ENCODE measurements around the gene PLPPR5. TPM values are rescaled to one million over a fixed set of nuclear protein-coding genes. Genes with fewer than 3 reads are reported as not detected.
A peak's percentile ranks its signal among the peaks of the same experiment; 100 is the strongest.

Gene PLPPR5
- polyA plus RNA-seq, 1 donor (not counting 4 experiments of a cell fraction or from before 2014, with no cell fraction given) = 0.93 TPM

DNA sequence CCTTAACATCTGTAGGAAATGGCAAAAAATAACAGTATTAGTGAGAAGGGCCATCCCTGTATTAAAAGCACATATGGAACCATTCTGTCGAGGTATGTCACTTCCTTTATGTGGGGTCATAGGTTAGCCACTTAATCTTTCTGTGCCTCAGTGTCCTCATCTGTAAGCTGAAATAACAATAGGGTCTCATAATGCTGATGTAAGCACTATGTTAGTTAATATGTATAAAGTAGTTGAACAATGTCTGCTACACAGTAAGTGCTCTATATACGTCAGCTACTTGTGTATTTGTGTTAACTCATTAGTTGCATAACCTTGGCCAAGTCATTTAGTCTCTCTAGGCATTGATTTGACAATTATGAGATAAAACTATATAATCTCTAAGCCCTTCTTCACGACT lies 11.8 kb downstream of the PLPPR5 start:
- Histone ChIP-seq H3K9me1 (ENCODE audit: control insufficient read depth, extremely low read depth, insufficient read depth, low read length) (no peaks in the 10 kb centered on the region), H3K79me2 (ENCODE audit: control insufficient read depth, insufficient read depth, low read length) (no peaks in the 10 kb centered on the region), H3K4me1 (ENCODE audit: control insufficient read depth, extremely low read depth, insufficient read depth, low read length) (peaks cover 8% of the 10 kb centered on the region), H3K27ac (ENCODE audit: control insufficient read depth, insufficient read depth, low read length) (no peak overlapping the region), H3K4me3 (ENCODE audit: control insufficient read depth in 2 of 3, extremely low read depth in 1 of 3, insufficient read depth in 2 of 3, low read depth in 1 of 3, low read length in 3 of 3) (no peak overlapping the region), H4K20me1 (ENCODE audit: control insufficient read depth, extremely low read depth, insufficient read depth, low read length) (no peaks in the 10 kb centered on the region), H3K27me3 (ENCODE audit: control insufficient read depth, extremely low read depth, insufficient read depth, low read length) (no peaks in the 10 kb centered on the region), H3K9ac (ENCODE audit: control insufficient read depth, extremely low read depth, insufficient read depth, low read length) (no peak overlapping the region), H3K36me3 (ENCODE audit: control insufficient read depth in 2 of 2, extremely low read depth in 1 of 2, insufficient read depth in 2 of 2, low read length in 2 of 2) (no peaks in the 10 kb centered on the region), H2AFZ (ENCODE audit: control insufficient read depth, low read length) (no peak overlapping the region), H3K9me3 (ENCODE audit: control insufficient read depth, low read depth, low read length) (no peaks in the 10 kb centered on the region), H3K4me2 (ENCODE audit: control insufficient read depth, extremely low read depth, insufficient read depth, low read depth, low read length) (no peak overlapping the region)
- DNase-seq (ENCODE audit: low read depth, low spot score) = no peak
- no peak for FAIRE-seq
- dilution Hi-C loops (cut with MboI; ENCODE audit: extremely low pct_ligation_motif_present, low sequenced_read_pairs) = no loop called here
- TF ChIP-seq, protein P1, sequence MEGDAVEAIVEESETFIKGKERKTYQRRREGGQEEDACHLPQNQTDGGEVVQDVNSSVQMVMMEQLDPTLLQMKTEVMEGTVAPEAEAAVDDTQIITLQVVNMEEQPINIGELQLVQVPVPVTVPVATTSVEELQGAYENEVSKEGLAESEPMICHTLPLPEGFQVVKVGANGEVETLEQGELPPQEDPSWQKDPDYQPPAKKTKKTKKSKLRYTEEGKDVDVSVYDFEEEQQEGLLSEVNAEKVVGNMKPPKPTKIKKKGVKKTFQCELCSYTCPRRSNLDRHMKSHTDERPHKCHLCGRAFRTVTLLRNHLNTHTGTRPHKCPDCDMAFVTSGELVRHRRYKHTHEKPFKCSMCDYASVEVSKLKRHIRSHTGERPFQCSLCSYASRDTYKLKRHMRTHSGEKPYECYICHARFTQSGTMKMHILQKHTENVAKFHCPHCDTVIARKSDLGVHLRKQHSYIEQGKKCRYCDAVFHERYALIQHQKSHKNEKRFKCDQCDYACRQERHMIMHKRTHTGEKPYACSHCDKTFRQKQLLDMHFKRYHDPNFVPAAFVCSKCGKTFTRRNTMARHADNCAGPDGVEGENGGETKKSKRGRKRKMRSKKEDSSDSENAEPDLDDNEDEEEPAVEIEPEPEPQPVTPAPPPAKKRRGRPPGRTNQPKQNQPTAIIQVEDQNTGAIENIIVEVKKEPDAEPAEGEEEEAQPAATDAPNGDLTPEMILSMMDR (optimal IDR thresholded peaks at IDR 0.05 in 1 of 3, IDR thresholded peaks at IDR 0.05 in 1 of 3, conservative IDR thresholded peaks at IDR 0.05 in 1 of 3; ENCODE audit: extremely low read depth in 1 of 3, insufficient read depth in 2 of 3, low read length in 3 of 3) = no peak
- TF ChIP-seq EZH2 (IDR thresholded peaks at IDR 0.05; ENCODE audit: low read length) = no peak

DNA sequence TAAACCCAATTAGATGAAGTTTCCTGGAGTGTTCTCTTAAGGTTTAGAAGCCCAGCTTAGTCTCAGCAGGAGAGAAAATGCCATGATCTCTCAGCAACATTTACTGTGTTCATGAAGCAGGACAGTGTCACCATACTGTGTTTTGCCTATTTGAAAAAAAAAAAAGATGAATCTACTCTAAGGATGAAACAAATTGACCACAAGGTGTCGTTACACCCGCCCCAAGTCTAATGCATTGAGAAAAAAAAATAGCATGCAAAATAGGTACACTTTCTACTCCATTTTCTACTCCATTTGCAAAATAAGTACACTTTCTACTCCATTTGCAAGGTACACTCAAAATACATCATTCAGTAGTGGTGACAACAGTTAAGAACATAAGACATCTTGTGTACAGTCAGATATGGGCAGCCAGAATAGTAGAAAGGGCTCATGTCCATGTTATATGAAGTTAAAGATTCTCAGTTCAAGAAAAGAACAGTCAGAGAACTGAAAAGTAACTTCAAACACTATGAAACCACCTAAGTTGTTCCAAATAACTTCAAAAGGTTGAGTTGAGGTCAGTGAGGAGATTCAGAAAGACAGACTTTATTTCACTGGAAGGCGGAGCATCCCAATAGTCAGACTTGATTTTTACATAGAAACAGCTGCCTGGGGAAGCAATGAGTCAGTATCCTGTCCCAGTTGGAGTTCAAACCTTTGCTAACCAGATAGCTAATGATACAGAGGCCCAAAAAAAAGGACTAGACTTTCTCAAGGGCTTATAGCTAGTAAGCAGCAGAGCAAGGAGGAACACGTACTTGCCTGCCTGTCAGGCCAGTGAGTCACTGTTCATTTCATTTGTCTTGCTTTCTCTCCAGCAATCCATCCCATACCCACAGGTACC lies 13.3 kb downstream of the PLPPR5 start:
- no peak overlapping the region for H3K9ac ChIP-seq (ENCODE audit: control insufficient read depth, extremely low read depth, insufficient read depth, low read length)
- TF ChIP-seq, protein P1 (optimal IDR thresholded peaks at IDR 0.05 in 1 of 3, IDR thresholded peaks at IDR 0.05 in 1 of 3, conservative IDR thresholded peaks at IDR 0.05 in 1 of 3; ENCODE audit: extremely low read depth in 1 of 3, insufficient read depth in 2 of 3, low read length in 3 of 3) = peak in 2 of 3 experiments; percentile 19 to 21
- TF ChIP-seq EZH2 (IDR thresholded peaks at IDR 0.05; ENCODE audit: low read length) = no peak
- no peak overlapping the region for H2AFZ ChIP-seq (ENCODE audit: control insufficient read depth, low read length)
- H3K4me3 ChIP-seq (ENCODE audit: control insufficient read depth in 2 of 3, extremely low read depth in 1 of 3, insufficient read depth in 2 of 3, low read depth in 1 of 3, low read length in 3 of 3) = no peak overlapping the region
- H3K4me1 ChIP-seq (ENCODE audit: control insufficient read depth, extremely low read depth, insufficient read depth, low read length) = peaks cover 8% of the 10 kb centered on the region
- dilution Hi-C loops (cut with MboI; ENCODE audit: extremely low pct_ligation_motif_present, low sequenced_read_pairs) = no loop called here
- no peak overlapping the region for H3K27ac ChIP-seq (ENCODE audit: control insufficient read depth, insufficient read depth, low read length)
- no peaks in the 10 kb centered on the region for H3K36me3 ChIP-seq (ENCODE audit: control insufficient read depth in 2 of 2, extremely low read depth in 1 of 2, insufficient read depth in 2 of 2, low read length in 2 of 2)
- peak; percentile 97 for FAIRE-seq
- peak overlapping the region; percentile 0 for H3K4me2 ChIP-seq (ENCODE audit: control insufficient read depth, extremely low read depth, insufficient read depth, low read depth, low read length)
- no peaks in the 10 kb centered on the region for H3K27me3 ChIP-seq (ENCODE audit: control insufficient read depth, extremely low read depth, insufficient read depth, low read length)
- no peaks in the 10 kb centered on the region for H3K9me1 ChIP-seq (ENCODE audit: control insufficient read depth, extremely low read depth, insufficient read depth, low read length)
- H4K20me1 ChIP-seq (ENCODE audit: control insufficient read depth, extremely low read depth, insufficient read depth, low read length) = no peaks in the 10 kb centered on the region
- DNase-seq (ENCODE audit: low read depth, low spot score) = peak; percentile 54
- H3K79me2 ChIP-seq (ENCODE audit: control insufficient read depth, insufficient read depth, low read length) = no peaks in the 10 kb centered on the region
- H3K9me3 ChIP-seq (ENCODE audit: control insufficient read depth, low read depth, low read length) = no peaks in the 10 kb centered on the region
